HG03025 (cell line): ENCODE measurements around the gene PCNT.

Source experiments
- ATAC-seq: cut with Tn5 transposase; IDR thresholded peaks from one replicate; pipeline ENCODE4 v1.9.1; 2021; ENCODE audit warnings: mild to moderate bottlenecking, moderate library complexity; ENCODE audit not compliant: unreplicated experiment, low FRiP score

Gene PCNT

GRCh38 chr21:46471514-46471913, 147.6 kb downstream of the PCNT start:
- no peak for ATAC-seq

- ATAC-seq: no peak
Observed at GRCh38 chr21:46472246-46472645, 148.3 kb downstream of the PCNT start.

GRCh38 chr21:46474382-46474781, 150.4 kb downstream of the PCNT start:
- no peak for ATAC-seq

- ATAC-seq: no peak
Observed at GRCh38 chr21:46475296-46475695, 151.3 kb downstream of the PCNT start.

- no peak for ATAC-seq
Observed at GRCh38 chr21:46477765-46478164, 153.8 kb downstream of the PCNT start.

- no peak for ATAC-seq
Observed at GRCh38 chr21:46478910-46479309, 155.0 kb downstream of the PCNT start.

GRCh38 chr21:46480466-46480865, 156.5 kb downstream of the PCNT start:
- ATAC-seq: no peak

- no peak for ATAC-seq
Observed at GRCh38 chr21:46482225-46482845, 158.4 kb downstream of the PCNT start.

- no peak for ATAC-seq
Observed at GRCh38 chr21:46482846-46483231, 158.9 kb downstream of the PCNT start.

- no peak for ATAC-seq
Observed at GRCh38 chr21:46483300-46484295, 159.6 kb downstream of the PCNT start.

GRCh38 chr21:46486481-46487126, 162.6 kb downstream of the PCNT start:
- ATAC-seq: no peak

- no peak for ATAC-seq
Observed at GRCh38 chr21:46489162-46489663, 165.3 kb downstream of the PCNT start.

- ATAC-seq: no peak
Observed at GRCh38 chr21:46489800-46490199, 165.8 kb downstream of the PCNT start.

- ATAC-seq: no peak
Observed at GRCh38 chr21:46491553-46491952, 167.6 kb downstream of the PCNT start.

GRCh38 chr21:46492851-46493250, 168.9 kb downstream of the PCNT start:
- no peak for ATAC-seq

GRCh38 chr21:46493828-46494227, 169.9 kb downstream of the PCNT start:
- no peak for ATAC-seq
